BJ (cell line): Measurements from ENCODE around the gene NXPE3. TPM values are rescaled to one million over a fixed set of nuclear protein-coding genes. Genes with fewer than 3 reads are reported as not detected.
"Not testable (repeated sequence)": the region's sequence is repeated elsewhere in the genome, so short reads cannot be mapped to it uniquely, and the experiment has no call there.

Experiments used
- CTCF ChIA-PET: fragments of 350-600 bp; formaldehyde crosslinking; extraction: SDS; loops from one replicate; lab custom pipeline; 2021; ENCODE audit warnings: antibody characterized with exemption, inconsistent platforms; lab: Yijun Ruan, JAX
- POLR2A ChIA-PET: fragments of 300-600 bp; sonication (Branson Sonifier 250); formaldehyde crosslinking; extraction: SDS; loops from one replicate; lab custom pipeline; 2021; ENCODE audit warnings: antibody characterized with exemption; lab: Charles Lee
- DNase-seq: peaks from one replicate; pipeline ENCODE4 v3.0.0-alpha.2; 2011; ENCODE audit warnings: low read depth
- H3K27me3 ChIP-seq: 2 replicates; pipeline ENCODE4 v1.6.0; 2011; ENCODE audit warnings: low read length; ENCODE audit not compliant: control insufficient read depth, insufficient read depth
- H3K36me3 ChIP-seq: 2 replicates; pipeline ENCODE4 v1.5.1; 2011; ENCODE audit warnings: low read length; ENCODE audit not compliant: control insufficient read depth, insufficient read depth
- H3K4me3 ChIP-seq: 2 replicates; pipeline ENCODE4 v1.5.1; 2011; ENCODE audit warnings: low read depth, mild to moderate bottlenecking, control low read depth, low read length
- CTCF ChIP-seq: IDR thresholded peaks from 2 replicates; pipeline ENCODE4 v1.5.1; 2011; ENCODE audit warnings: low read depth, mild to moderate bottlenecking, control low read depth, inconsistent platforms, low read length, moderate library complexity; ENCODE audit not compliant: insufficient read depth
- polyA minus RNA-seq: library from RNA; depleted of rRNA, polyadenylated mRNA; stranded (reverse); fragments of >200 nt; gene quantifications from 2 replicates; pipeline ENCODE4 v1.2.3, GENCODE V29; 2011; rRNA and poly(A)+ RNA removed
- polyA plus RNA-seq: library from polyadenylated mRNA; depleted of rRNA; stranded (reverse); fragments of >200 nt; gene quantifications from 2 replicates; pipeline ENCODE4 v1.2.3, GENCODE V29; 2011; rRNA removed

NXPE3 gene
- polyA plus RNA-seq (30.3 and 31.2 TPM in 2 replicates), polyA minus RNA-seq (30.9 and 39.0 TPM in 2 replicates)

GRCh38 chr3:101779047-101779821 is at the start of gene NXPE3:
TSS of gene NXPE3 (plus strand) at chr3:101779211. CDS start at chr3:101785597, 6,386 bp downstream.
- ChIA-PET POLR2A (no interaction called here), CTCF (interaction anchor here (0.9 to 2.3 kb wide), 4 partner anchors 16 to 450 kb away, joined by 3 to 8 read pairs (median 6); no protein-coding TSS in a partner anchor)
- DNase-seq = peak; percentile 20
- TF ChIP-seq CTCF = no peak
- Histone ChIP-seq H3K36me3 (peaks cover 9% of the 10 kb centered on the region), H3K27me3 (no peaks in the 10 kb centered on the region), H3K4me3 (peak within 1 kb of the TSS; percentile 75)

- POLR2A ChIA-PET = no interaction called here
- CTCF ChIA-PET = no interaction called here
These were observed 49.4 kb upstream of the NXPE3 start for GRCh38 chr3:101729586-101729985.

GRCh38 chr3:101730839-101731238 is 48.2 kb upstream of the NXPE3 start:
- POLR2A ChIA-PET = no interaction called here
- no peak overlapping the region for H3K4me3 ChIP-seq
- CTCF ChIA-PET = no interaction called here
- H3K27me3 ChIP-seq = no peaks in the 10 kb centered on the region
- peaks cover 7% of the 10 kb centered on the region; the same call in 1 of the 2 replicates for H3K36me3 ChIP-seq
- DNase-seq = no peak
- no peak for TF ChIP-seq CTCF

More at GRCh38 chr3:101729586-101729985, 49.4 kb upstream of the NXPE3 start:
- Histone ChIP-seq H3K36me3 (0 out of 2 replicates have a peak, but pooled peaks cover 2% of the 10 kb centered on the region), H3K4me3 (no peak overlapping the region), H3K27me3 (no peaks in the 10 kb centered on the region)
- no peak for TF ChIP-seq CTCF
- no peak for DNase-seq

- Histone ChIP-seq H3K27me3 (no peaks in the 10 kb centered on the region), H3K36me3 (peaks cover 11% of the 10 kb centered on the region), H3K4me3 (no peak overlapping the region)
- ChIA-PET POLR2A (no interaction called here), CTCF (interaction anchor here (0.7 to 1.4 kb wide), 2 partner anchors 26 to 1885 kb away, joined by 3 to 6 read pairs; no protein-coding TSS in a partner anchor)
- no peak for DNase-seq
- no peak for TF ChIP-seq CTCF
These were observed 46.8 kb upstream of the NXPE3 start for GRCh38 chr3:101732240-101732641.

GRCh38 chr3:101735833-101736232 is 43.2 kb upstream of the NXPE3 start:
- CTCF ChIA-PET = no interaction called here
- Histone ChIP-seq H3K36me3 (peaks cover 11% of the 10 kb centered on the region), H3K27me3 (no peaks in the 10 kb centered on the region), H3K4me3 (no peak overlapping the region)
- POLR2A ChIA-PET = no interaction called here
- no peak for TF ChIP-seq CTCF
- DNase-seq = no peak

GRCh38 chr3:101741914-101742313 is 37.1 kb upstream of the NXPE3 start:
- H3K36me3 ChIP-seq, CTCF ChIA-PET: not testable (repeated sequence)

More at GRCh38 chr3:101741914-101742313, 37.1 kb upstream of the NXPE3 start:
- H3K4me3 ChIP-seq, POLR2A ChIA-PET, DNase-seq, H3K27me3 ChIP-seq: not testable (repeated sequence)
